HEK293T (cell line): ENCODE results near the gene SHISAL1.

Source experiments
- CTCF ChIA-PET: fragments of 350-600 bp; formaldehyde crosslinking; extraction: SDS; loops from one replicate; lab custom pipeline; 2021; ENCODE audit warnings: antibody characterized with exemption, inconsistent platforms; lab: Yijun Ruan, JAX
- POLR2A ChIA-PET: fragments of 350-600 bp; formaldehyde crosslinking; extraction: SDS; loops from one replicate; lab custom pipeline; 2020; ENCODE audit warnings: antibody characterized with exemption, inconsistent platforms; lab: Yijun Ruan, JAX
- DNase-seq: peaks from one replicate; pipeline ENCODE4 v3.0.0; 2012; ENCODE audit warnings: mixed read lengths; ENCODE audit errors: extremely low spot score
- ARNT ChIP-seq: fragments of 450-650 bp; IDR thresholded peaks from 2 replicates; pipeline ENCODE4 v1.6.1; 2017; ENCODE audit warnings: mild to moderate bottlenecking
- BHLHE40 ChIP-seq: fragments of 450-650 bp; IDR thresholded peaks from 2 replicates; pipeline ENCODE4 v1.6.1; 2016; ENCODE audit warnings: mild to moderate bottlenecking, moderate library complexity, borderline replicate concordance
- CTBP1 ChIP-seq: fragments of 450-650 bp; IDR thresholded peaks from 2 replicates; pipeline ENCODE4 v1.6.1; 2016; ENCODE audit warnings: borderline replicate concordance
- ELF4 ChIP-seq: fragments of 450-650 bp; IDR thresholded peaks from 2 replicates; pipeline ENCODE4 v1.6.1; 2017; ENCODE audit warnings: antibody characterized with exemption
- FOXA1 ChIP-seq: fragments of 450-650 bp; IDR thresholded peaks from 2 replicates; pipeline ENCODE4 v1.6.1; 2016; ENCODE audit warnings: mild to moderate bottlenecking
- FOXK2 ChIP-seq: fragments of 450-650 bp; IDR thresholded peaks from 2 replicates; pipeline ENCODE4 v1.6.1; 2016; ENCODE audit warnings: mild to moderate bottlenecking
- FOXM1 ChIP-seq: fragments of 450-650 bp; IDR thresholded peaks from 2 replicates; pipeline ENCODE4 v1.6.1; 2017; ENCODE audit warnings: mild to moderate bottlenecking, borderline replicate concordance
- HDGF ChIP-seq: fragments of 450-650 bp; IDR thresholded peaks from 2 replicates; pipeline ENCODE4 v1.6.1; 2017; ENCODE audit warnings: antibody characterized with exemption, borderline replicate concordance
- L3MBTL2 ChIP-seq: fragments of 450-650 bp; conservative IDR thresholded peaks from 2 replicates; pipeline ENCODE4 v1.6.1; 2016; ENCODE audit warnings: mild to moderate bottlenecking
- LEF1 ChIP-seq: fragments of 450-650 bp; IDR thresholded peaks from 2 replicates; pipeline ENCODE4 v1.6.1; 2017; ENCODE audit warnings: mild to moderate bottlenecking, borderline replicate concordance
- NFRKB ChIP-seq: fragments of 450-650 bp; IDR thresholded peaks from 2 replicates; pipeline ENCODE4 v1.6.1; 2016; ENCODE audit warnings: mild to moderate bottlenecking, moderate library complexity
- SP1 ChIP-seq: fragments of 450-650 bp; IDR thresholded peaks from 2 replicates; pipeline ENCODE4 v1.6.1; 2017
- SUZ12 ChIP-seq: fragments of 450-650 bp; IDR thresholded peaks from 2 replicates; pipeline ENCODE4 v1.6.1; 2016; ENCODE audit warnings: mild to moderate bottlenecking
- TARDBP ChIP-seq: fragments of 450-650 bp; IDR thresholded peaks from 2 replicates; pipeline ENCODE4 v1.6.1; 2016
- ZNF384 ChIP-seq: fragments of 450-650 bp; IDR thresholded peaks from 2 replicates; pipeline ENCODE4 v1.6.1; 2016
- TF ChIP-seq, protein P1 (sequence below): fragments of 450-650 bp; IDR thresholded peaks from 2 replicates; pipeline ENCODE4 v1.6.1; 2016

The SHISAL1 gene

DNA sequence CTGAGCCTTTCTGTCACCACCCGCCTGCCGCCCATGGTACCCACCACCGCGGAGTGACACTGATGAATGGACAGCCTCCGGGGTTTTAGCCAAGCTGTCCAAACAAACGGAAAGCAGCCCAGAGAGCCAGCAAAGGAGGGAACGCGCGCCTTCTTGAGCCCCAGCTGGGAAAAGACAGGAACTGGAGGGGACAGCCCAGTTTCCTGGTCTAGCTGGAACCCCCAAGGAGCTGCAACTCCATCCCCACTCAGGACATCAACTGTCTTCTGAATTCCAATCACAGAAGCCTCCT, 33.7 kb downstream of the SHISAL1 start:
- TF ChIP-seq HDGF (no peak), FOXK2 (no peak)
- TF ChIP-seq, protein P1, sequence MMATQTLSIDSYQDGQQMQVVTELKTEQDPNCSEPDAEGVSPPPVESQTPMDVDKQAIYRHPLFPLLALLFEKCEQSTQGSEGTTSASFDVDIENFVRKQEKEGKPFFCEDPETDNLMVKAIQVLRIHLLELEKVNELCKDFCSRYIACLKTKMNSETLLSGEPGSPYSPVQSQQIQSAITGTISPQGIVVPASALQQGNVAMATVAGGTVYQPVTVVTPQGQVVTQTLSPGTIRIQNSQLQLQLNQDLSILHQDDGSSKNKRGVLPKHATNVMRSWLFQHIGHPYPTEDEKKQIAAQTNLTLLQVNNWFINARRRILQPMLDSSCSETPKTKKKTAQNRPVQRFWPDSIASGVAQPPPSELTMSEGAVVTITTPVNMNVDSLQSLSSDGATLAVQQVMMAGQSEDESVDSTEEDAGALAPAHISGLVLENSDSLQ = peak; percentile 41; the same call in 1 of the 2 replicates
- DNase-seq = no peak
- CTCF ChIA-PET = interaction anchor here (0.7 kb wide), 1 partner anchor 286 kb away, joined by 3 read pairs; no protein-coding TSS in a partner anchor
- POLR2A ChIA-PET = no interaction called here

- TF ChIP-seq LEF1 (no peak), CTBP1 (no peak), L3MBTL2 (no peak), SP1 (no peak), ZNF384 (no peak), FOXK2 (no peak)
- POLR2A ChIA-PET = no interaction called here
- no peak for DNase-seq
- CTCF ChIA-PET = no interaction called here
Observed at GRCh38 chr22:44278243-44279068, 34.3 kb downstream of the SHISAL1 start.

- ChIA-PET POLR2A (no interaction called here), CTCF (no interaction called here)
- TF ChIP-seq SP1 = no peak
- TF ChIP-seq NFRKB = no peak
- TF ChIP-seq TARDBP = no peak
- no peak for TF ChIP-seq HDGF
- no peak for TF ChIP-seq FOXK2
- TF ChIP-seq LEF1 = no peak
- no peak for TF ChIP-seq FOXA1
- no peak for TF ChIP-seq ELF4
- no peak for TF ChIP-seq SUZ12
- TF ChIP-seq L3MBTL2 = no peak
- TF ChIP-seq ARNT = no peak
- TF ChIP-seq ZNF384 = no peak
- TF ChIP-seq, protein P1 = no peak
- TF ChIP-seq BHLHE40 = no peak
- TF ChIP-seq CTBP1 = no peak
- TF ChIP-seq FOXM1 = no peak
- DNase-seq = no peak
Observed at GRCh38 chr22:44277386-44278135, 35.2 kb downstream of the SHISAL1 start.

DNA sequence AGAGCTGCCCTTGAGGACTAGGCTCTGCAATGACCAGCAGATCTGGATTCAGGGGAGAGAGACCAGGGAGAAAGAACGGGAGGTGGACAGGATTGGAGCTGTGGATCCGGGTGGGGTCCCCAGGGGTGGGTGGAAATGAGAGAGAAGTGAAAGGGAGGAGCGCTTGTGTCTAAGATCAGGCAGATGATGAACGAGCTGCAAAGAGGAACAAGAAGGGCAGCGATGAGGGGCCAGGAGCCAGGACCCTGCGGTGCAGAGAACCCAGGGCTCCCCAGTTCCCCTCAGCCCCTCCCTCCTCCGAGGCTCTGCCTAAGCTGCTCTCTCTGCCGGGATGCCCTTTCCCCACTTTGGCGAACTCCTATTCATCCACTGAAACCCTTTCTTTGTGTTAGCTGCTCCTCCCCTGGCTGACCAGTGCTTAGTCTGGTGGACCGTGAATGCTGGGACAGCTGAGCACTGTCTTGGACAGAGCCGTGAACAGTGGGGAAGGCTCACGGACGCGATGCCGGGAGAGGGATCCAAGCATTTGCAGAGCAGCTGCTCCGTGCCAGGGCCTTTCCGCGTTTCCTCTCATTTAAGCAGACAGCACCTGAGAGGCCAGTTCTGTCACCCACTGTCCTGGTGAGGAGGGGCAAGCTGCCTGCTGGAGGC, 35.9 kb downstream of the SHISAL1 start:
- ChIA-PET POLR2A (no interaction called here), CTCF (no interaction called here)
- DNase-seq = no peak
- TF ChIP-seq TARDBP = no peak

DNA sequence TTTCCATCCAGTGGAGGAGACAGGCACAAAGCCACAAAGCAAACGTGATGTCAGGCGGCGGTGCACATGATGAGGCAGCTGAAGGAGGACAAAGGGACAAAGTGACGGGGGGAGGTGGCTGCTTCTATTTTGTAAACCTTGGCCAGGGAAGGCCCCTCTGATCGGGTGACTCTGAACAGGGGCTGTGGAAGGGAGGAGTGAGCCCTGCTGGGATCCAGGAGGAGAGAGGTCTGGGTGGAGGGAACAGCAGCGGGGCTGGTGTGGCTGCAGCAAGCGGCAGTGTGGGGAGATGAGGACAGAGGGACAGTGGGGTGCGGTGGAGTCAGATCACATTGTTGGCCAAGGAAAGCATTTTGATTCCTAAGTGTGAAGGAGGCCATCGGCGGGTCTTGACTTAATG, 36.7 kb downstream of the SHISAL1 start:
- TF ChIP-seq SP1 = no peak
- no peak for TF ChIP-seq NFRKB
- no peak for TF ChIP-seq LEF1
- no peak for TF ChIP-seq SUZ12
- TF ChIP-seq, protein P1 = no peak
- no peak for TF ChIP-seq HDGF
- TF ChIP-seq FOXM1 = no peak
- no peak for TF ChIP-seq FOXA1
- no peak for TF ChIP-seq BHLHE40
- POLR2A ChIA-PET = no interaction called here
- CTCF ChIA-PET = no interaction called here
- DNase-seq = no peak

DNA sequence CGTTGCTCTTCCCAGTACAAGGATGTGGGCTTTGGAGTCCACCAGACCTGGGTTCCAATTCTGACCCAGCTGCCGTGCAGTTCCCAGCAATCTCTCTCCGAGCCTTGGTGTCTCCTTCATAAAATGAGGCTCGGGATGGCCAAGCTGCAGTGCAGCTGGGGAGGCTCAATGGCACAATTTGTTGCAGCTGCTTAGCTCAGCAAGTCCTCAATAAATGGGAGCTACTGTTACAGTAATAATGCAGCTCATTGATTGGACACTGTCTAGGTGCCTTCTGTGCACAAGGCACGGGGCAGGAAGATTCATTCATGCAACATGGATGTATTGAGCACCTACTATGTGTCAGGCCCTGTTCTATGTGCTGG, 37.1 kb downstream of the SHISAL1 start:
- CTCF ChIA-PET = no interaction called here
- POLR2A ChIA-PET = no interaction called here
- no peak for DNase-seq
- TF ChIP-seq SP1 (no peak), SUZ12 (no peak), HDGF (no peak), CTBP1 (no peak), NFRKB (no peak), TARDBP (no peak), LEF1 (no peak), FOXK2 (no peak), L3MBTL2 (no peak), BHLHE40 (no peak), FOXA1 (no peak), ARNT (no peak), ELF4 (no peak), FOXM1 (no peak), ZNF384 (no peak)
- TF ChIP-seq, protein P1 = no peak
